Stomach smooth muscle (tissue), 2 donors: ENCODE measurements around the gene PHOX2A.

Experiments used
- H3K27ac ChIP-seq: one replicate; pipeline ENCODE4 v1.7.0; 2013; ENCODE audit warnings: mild to moderate bottlenecking, low read length, inconsistent platforms
- H3K27me3 ChIP-seq, 2 donors: one replicate each; pipeline ENCODE4 v1.7.0; 2013; ENCODE audit warnings: low read length in 2 of 2; ENCODE audit not compliant: insufficient read depth in 2 of 2, control insufficient read depth in 1 of 2
- H3K36me3 ChIP-seq, 2 donors: one replicate each; pipeline ENCODE4 v1.7.0; 2013; ENCODE audit warnings: low read length in 2 of 2; ENCODE audit not compliant: control insufficient read depth in 2 of 2, insufficient read depth in 2 of 2
- H3K4me1 ChIP-seq: one replicate; pipeline ENCODE4 v1.7.0; 2013; ENCODE audit warnings: low read length; ENCODE audit not compliant: control insufficient read depth, insufficient read depth
- H3K4me3 ChIP-seq, 2 donors: one replicate each; pipeline ENCODE4 v1.7.0; 2013; ENCODE audit warnings: low read length in 2 of 2
- H3K9ac ChIP-seq, 2 donors: one replicate each; pipeline ENCODE4 v1.7.0; 2013; ENCODE audit warnings: low read length in 2 of 2, mild to moderate bottlenecking in 1 of 2
- H3K9me3 ChIP-seq, 2 donors: one replicate each; pipeline ENCODE4 v1.7.0; 2013; ENCODE audit warnings: low read length in 2 of 2; ENCODE audit not compliant: control insufficient read depth in 2 of 2
- donor health status: healthy.
- donor health status: Pancreatic carcinoma.

The PHOX2A gene

DNA sequence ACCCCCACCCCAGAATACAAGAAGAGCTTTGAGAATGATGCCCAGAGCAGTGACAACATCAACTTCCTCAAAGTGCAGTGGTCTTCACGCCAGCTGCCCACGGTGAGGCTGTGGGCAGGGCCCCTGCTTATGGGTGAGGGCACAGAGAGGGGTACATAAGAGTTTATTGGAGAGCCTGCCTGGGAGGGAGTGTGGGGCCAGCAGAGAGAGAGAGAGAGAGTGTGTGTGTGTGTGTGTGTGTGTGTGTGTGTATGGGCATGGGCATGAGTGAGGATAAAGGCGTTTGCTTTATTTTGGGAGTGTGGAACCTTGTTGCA lies 9.5 kb downstream of the PHOX2A start:
- peaks cover 49% of the 10 kb centered on the region for H3K4me1 ChIP-seq
- H3K9me3 ChIP-seq: no peaks in the 10 kb centered on the region
- H3K9ac ChIP-seq: no peak overlapping the region
- no peaks in the 10 kb centered on the region for H3K27me3 ChIP-seq
- no peak overlapping the region for H3K4me3 ChIP-seq
- H3K27ac ChIP-seq: no peak overlapping the region
- H3K36me3 ChIP-seq: peaks cover 60 to 73% of the 10 kb centered on the region in 2 donors

DNA sequence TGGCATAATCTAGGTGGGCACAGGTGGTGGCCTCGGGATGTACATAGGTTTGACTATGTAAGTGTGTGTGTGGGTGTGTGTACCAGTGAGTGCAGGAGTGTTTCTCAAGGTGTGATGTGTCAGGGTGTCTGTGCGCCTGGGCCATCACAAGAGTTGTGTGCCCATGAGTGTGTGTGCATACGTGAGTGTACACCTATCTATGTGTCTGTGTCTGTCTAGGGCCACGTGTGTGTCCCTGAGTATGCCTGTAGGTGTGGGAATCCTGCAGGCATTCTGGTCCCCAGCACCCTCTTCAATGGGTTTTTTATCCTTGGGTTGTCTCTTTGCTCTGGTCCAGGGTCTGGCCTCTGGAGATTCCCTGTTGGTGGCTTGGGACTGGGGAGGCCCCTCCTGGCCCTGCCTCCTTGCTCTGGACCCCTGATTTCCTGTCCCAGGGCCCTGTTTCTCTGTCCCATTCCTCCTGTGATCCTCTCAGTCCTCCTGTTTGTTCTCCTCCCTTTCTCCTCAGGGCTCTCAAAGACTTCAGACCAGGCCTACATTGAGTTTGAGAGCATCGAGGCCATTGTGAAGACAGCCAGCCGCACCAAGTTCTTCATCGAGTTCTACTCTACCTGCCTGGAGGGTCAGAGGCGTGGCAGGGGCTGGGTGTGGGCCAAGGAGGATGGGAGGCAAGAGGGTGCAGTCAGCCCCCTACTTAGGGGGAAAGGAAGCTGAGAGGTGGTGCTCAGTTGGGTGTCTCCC lies 10.0 kb downstream of the PHOX2A start:
- H3K4me1 ChIP-seq: peaks cover 44% of the 10 kb centered on the region
- H3K27me3 ChIP-seq: no peaks in the 10 kb centered on the region
- H3K36me3 ChIP-seq: peaks cover 65 to 77% of the 10 kb centered on the region in 2 donors
- H3K27ac ChIP-seq: peak overlapping the region; percentile 24
- H3K9me3 ChIP-seq: no peaks in the 10 kb centered on the region
- H3K9ac ChIP-seq: peak overlapping the region in 1 of 2 donors; percentile 13
- no peak overlapping the region for H3K4me3 ChIP-seq

DNA sequence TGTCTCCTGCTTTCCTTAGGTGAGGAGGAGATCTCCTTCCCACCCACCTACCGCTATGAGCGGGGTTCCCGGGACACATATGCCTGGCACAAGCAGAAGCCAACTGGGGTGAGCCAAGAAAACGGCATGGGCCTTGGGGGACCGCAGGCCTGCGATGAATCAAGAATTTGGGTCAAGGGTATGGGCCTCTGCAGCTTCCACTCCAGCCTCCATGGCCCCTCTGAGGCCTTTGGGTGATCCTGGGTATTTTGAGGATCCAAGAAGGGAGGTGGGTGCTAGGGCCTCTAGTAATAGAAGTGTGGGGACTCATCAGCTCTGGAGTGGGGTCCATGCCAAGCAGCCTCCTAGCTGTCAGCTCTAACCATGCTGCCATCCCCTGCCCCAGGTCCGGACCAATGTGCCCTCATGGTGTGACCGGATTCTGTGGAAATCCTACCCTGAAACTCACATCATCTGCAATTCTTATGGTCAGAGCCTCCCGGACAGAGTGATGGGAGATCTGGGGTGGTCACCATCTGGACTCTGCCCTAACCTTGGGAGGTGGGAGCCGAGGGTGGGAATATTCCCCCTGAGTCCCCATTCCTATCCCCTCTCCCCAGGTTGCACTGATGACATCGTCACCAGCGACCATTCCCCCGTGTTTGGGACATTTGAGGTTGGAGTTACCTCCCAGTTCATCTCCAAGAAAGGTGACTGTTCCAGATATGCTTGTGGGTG lies 10.8 kb downstream of the PHOX2A start:
- Histone ChIP-seq H3K27ac (peak overlapping the region; percentile 24), H3K27me3 (no peaks in the 10 kb centered on the region), H3K36me3 (peaks cover 70 to 80% of the 10 kb centered on the region in 2 donors), H3K4me3 (no peak overlapping the region), H3K4me1 (peaks cover 38% of the 10 kb centered on the region), H3K9ac (no peak overlapping the region), H3K9me3 (no peaks in the 10 kb centered on the region)

DNA sequence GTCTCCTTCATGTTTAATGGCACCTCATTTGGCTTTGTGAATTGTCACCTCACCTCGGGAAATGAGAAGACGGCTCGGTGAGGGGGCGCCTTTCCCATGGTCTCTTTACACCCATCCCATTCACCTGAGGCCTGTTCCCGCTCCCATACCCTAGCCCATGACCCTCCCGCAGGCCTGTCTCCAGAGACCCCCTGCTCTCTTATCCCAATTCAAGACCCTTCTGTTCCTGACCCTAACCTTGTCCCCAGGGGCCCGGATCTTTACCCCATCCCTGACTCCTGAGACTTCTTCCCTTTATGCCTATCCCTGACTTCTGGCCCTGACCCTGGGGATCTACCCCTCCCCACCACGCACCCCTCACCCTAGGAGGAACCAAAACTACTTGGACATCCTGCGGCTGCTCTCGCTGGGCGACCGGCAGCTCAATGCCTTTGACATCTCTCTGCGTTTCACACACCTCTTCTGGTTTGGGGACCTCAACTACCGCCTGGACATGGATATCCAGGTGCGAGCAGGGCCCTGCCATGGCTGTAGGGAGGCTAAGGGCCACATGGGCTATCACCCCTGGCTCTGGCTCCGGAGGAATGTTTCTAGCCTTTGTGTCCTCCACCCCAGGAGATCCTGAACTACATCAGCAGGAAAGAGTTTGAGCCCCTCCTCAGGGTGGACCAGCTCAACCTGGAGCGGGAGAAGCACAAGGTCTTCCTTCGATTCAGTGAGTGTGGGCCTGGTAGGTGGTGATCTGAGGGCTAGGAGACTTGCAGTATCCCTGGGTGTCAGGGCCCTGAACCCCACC lies 11.5 kb downstream of the PHOX2A start:
- H3K36me3 ChIP-seq: peaks cover 73 to 80% of the 10 kb centered on the region in 2 donors
- no peaks in the 10 kb centered on the region for H3K27me3 ChIP-seq
- peaks cover 38% of the 10 kb centered on the region for H3K4me1 ChIP-seq
- no peaks in the 10 kb centered on the region for H3K9me3 ChIP-seq
- peak overlapping the region in 1 of 2 donors; percentile 36 for H3K9ac ChIP-seq
- peak overlapping the region; percentile 24 for H3K27ac ChIP-seq
- no peak overlapping the region for H3K4me3 ChIP-seq

DNA sequence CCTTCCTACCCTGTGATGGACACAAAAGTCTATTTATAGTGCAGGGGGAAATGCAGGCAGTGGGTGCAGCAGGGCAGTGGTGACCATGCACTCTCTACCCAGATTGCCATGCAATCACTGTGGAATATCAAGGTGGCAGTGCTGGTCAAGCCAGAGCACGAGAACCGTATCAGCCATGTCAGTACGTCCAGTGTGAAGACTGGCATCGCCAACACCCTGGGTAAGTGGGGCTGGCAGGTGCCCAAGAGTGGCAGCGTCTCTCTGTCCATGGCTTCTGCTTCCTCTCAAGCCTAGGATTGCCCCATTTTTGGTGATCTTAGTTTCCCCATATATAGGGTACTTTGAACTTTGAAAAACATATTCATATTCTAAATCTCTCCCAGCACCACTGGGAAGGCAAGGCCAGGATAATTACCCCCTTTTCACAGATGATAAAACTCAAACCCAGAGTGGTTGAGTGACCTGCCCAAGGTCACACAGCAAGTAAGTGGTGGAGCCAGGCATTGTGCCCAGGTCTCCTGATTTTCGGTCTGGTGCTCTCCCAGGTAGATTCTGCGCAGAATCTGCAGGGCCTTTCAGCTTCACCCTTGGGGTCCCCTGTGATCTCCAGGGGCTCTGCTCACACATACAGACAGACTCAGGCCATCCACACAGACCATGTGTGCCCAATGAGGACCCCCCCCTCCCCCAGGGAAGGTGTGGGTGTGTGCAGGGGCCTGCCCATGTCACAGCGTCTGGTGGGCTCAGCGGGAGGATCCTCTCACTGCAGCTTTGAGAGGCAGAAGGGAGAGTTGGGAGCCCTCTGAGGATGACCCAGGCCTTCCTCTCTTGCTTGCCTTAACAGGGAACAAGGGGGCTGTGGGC lies 12.3 kb downstream of the PHOX2A start:
- peak overlapping the region; percentile 24 for H3K27ac ChIP-seq
- H3K9me3 ChIP-seq: no peaks in the 10 kb centered on the region
- peaks cover 33% of the 10 kb centered on the region for H3K4me1 ChIP-seq
- H3K27me3 ChIP-seq: no peaks in the 10 kb centered on the region
- H3K36me3 ChIP-seq: peaks cover 71 to 72% of the 10 kb centered on the region in 2 donors
- no peak overlapping the region for H3K9ac ChIP-seq
- H3K4me3 ChIP-seq: no peak overlapping the region

DNA sequence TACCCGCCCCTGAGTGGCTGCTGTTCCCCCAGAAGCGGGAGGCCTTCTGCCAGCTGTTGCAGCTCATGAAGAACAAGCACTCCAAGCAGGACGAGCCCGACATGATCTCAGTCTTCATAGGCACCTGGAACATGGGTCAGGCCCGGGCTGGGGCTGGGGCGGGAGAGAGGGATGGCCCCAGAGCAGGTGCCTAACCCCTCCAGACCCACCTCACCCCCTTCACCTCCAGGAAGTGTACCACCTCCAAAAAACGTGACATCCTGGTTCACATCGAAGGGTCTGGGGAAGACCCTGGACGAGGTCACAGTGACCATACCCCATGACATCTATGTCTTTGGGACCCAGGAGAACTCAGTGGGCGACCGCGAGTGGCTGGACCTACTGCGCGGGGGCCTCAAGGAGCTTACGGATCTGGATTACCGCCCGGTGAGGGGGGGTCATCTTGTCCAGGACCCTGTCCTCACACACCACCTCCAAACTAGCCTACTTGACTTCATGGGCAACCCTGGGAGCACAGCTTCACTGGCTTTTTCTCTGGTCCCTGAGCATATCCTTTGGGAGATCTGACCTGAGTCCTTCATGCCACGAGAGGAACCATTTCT lies 13.1 kb downstream of the PHOX2A start:
- H3K9ac ChIP-seq: no peak overlapping the region
- H3K4me1 ChIP-seq: peaks cover 33% of the 10 kb centered on the region
- no peaks in the 10 kb centered on the region for H3K27me3 ChIP-seq
- no peaks in the 10 kb centered on the region for H3K9me3 ChIP-seq
- peaks cover 68 to 70% of the 10 kb centered on the region in 2 donors for H3K36me3 ChIP-seq
- H3K4me3 ChIP-seq: no peak overlapping the region
- no peak overlapping the region for H3K27ac ChIP-seq

DNA sequence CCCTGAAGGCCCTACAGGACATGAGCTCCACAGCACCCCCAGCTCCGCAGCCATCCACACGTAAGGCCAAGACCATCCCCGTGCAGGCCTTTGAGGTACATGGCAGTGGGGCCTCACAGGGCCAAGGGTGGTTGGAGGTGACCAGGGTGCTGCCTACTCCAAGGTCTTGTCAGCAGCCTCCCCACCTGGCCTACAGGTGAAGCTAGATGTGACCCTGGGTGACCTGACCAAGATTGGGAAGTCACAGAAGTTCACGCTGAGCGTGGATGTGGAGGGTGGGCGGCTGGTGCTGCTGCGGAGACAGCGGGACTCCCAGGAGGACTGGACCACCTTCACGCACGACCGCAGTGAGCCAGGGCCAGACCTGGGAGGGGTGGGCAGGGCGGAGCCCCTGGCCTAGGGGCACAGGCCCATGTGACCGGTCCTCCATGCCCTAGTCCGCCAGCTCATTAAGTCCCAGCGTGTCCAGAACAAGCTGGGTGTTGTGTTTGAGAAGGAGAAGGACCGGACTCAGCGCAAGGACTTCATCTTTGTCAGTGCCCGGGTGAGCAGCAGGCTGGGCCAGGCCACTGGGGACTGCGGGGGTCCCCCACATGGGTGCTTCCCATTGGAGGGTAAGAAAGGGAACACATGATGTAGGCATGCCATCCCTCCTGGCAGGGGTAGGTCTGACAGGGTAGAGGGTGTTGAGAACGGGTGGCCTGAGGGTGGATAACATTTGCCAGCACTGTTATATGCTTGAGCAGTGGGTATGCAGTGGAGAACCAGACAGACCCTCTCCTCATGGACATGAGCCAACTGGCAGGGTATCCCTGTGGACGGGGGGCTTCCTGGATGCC lies 13.8 kb downstream of the PHOX2A start:
- Histone ChIP-seq H3K4me1 (peaks cover 33% of the 10 kb centered on the region), H3K9ac (no peak overlapping the region), H3K27me3 (no peaks in the 10 kb centered on the region), H3K27ac (no peak overlapping the region), H3K9me3 (no peaks in the 10 kb centered on the region), H3K36me3 (peaks cover 63 to 70% of the 10 kb centered on the region in 2 donors), H3K4me3 (no peak overlapping the region)

DNA sequence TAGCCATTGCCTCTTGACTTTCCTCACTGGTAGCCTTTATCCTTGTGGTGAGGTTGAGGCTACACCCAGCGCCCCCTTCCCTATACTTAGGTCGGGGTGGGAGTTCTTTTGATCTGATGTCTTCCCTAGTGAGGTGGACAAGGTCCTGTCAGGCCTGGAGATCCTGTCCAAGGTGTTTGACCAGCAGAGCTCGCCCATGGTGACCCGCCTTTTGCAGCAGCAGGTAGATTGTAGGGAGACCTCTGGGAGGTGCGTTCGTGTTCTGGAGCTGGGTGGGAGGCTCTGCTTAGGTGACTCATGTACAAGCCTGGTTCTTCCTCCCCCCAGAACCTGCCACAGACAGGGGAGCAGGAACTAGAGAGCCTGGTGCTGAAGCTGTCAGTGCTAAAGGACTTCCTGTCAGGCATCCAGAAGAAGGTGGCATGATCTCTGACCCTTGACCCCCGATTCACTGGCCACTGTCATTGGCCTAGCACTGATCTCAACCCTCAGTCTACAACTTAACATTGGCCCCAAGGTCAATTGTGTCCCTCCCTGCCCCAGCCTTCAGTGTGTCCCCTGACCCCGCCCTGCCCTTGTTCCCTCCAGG lies 14.5 kb downstream of the PHOX2A start:
- H3K9ac ChIP-seq: no peak overlapping the region
- H3K27ac ChIP-seq: no peak overlapping the region
- no peak overlapping the region for H3K4me3 ChIP-seq
- H3K9me3 ChIP-seq: no peaks in the 10 kb centered on the region
- peaks cover 34% of the 10 kb centered on the region for H3K4me1 ChIP-seq
- no peaks in the 10 kb centered on the region for H3K27me3 ChIP-seq
- H3K36me3 ChIP-seq: peaks cover 56 to 63% of the 10 kb centered on the region in 2 donors

DNA sequence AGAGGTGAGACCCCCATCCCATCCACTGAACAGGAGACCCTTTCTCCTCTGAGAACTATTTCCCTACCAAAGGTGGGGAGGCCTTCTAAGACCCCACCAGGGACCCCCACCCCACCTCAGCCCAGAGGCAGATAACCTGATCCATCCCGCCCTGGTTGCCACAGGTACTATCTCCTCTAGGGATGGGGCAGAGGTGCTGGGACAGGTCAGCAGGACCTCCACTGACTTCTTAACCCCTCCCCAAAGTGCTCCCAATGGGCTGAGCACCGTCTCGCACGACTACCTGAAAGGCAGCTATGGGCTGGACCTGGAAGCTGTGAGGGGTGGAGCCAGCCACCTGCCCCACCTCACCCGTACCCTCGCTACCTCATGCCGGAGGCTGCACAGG lies 15.1 kb downstream of the PHOX2A start:
- H3K36me3 ChIP-seq: peaks cover 50 to 57% of the 10 kb centered on the region in 2 donors

More for the DNA sequence above, 15.1 kb downstream of the PHOX2A start:
- Histone ChIP-seq H3K9ac (no peak overlapping the region), H3K9me3 (no peaks in the 10 kb centered on the region), H3K27me3 (no peaks in the 10 kb centered on the region), H3K4me1 (peaks cover 30% of the 10 kb centered on the region), H3K27ac (no peak overlapping the region), H3K4me3 (no peak overlapping the region)
